Measurements from ENCODE around the gene ZNF366.

DNA sequence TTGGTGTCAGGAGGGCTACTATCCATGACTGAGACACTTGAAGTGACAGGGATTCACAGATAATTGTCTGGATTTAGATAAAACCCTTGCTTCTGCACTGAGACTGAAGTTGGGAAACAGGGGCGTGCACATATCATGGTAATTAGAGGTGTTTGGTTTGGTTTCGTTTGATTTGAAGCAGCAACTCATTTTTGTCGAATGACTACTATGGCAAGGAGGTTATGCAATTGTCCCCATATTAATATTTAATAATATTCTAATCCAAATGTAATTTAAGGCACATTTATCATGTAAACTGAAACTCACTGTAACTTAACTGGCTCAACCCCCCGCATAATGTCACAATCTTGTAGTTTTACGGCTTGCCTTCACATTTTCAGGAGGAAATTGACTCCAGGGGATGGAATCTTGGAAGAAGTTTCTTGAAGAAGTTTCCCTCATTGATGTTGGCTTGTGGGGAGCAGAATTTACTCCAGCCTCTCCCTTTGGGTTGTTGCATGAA is 12.5 kb downstream of the ZNF366 start:
- TF ChIP-seq MAX (IDR thresholded peaks at IDR 0.05) (no peak), POLR2AphosphoS5 (IDR thresholded peaks at IDR 0.05; ENCODE audit: low read depth, low read length) (no peak), CTCF (IDR thresholded peaks at IDR 0.05 in 2 of 3, conservative IDR thresholded peaks at IDR 0.05 in 1 of 3; ENCODE audit: borderline replicate concordance in 1 of 3, insufficient read depth in 1 of 3, low read depth in 2 of 3, low read length in 2 of 3) (no peak), EZH2 (IDR thresholded peaks at IDR 0.05) (no peak), SP1 (IDR thresholded peaks at IDR 0.05; ENCODE audit: low read depth) (no peak), ELF1 (IDR thresholded peaks at IDR 0.05; ENCODE audit: borderline replicate concordance, low read depth) (no peak)
